ENCODE measurements around the gene EFNB1.

EFNB1 gene

GRCh38 chrX:68832516-68833447, 4.0 kb downstream of the EFNB1 start:
- H3K9me3 Mint-ChIP-seq: no peaks in the 10 kb centered on the region
- intact Hi-C loops (cut with micrococcal nuclease): loop anchor here (10.0 kb wide), 1 partner anchor 62 kb away; no protein-coding TSS in a partner anchor
- peaks cover 18% of the 10 kb centered on the region for H3K36me3 Mint-ChIP-seq (ENCODE audit: low read depth)
- H3K27me3 Mint-ChIP-seq: peaks cover 15% of the 10 kb centered on the region
- H3K4me3 Mint-ChIP-seq: no peak overlapping the region
- peaks cover 47% of the 10 kb centered on the region for H3K4me1 Mint-ChIP-seq (ENCODE audit: low read depth)
- peak overlapping the region; percentile 56 for H3K27ac Mint-ChIP-seq

- Mint-ChIP-seq H3K27ac (no peak overlapping the region), H3K36me3 (ENCODE audit: low read depth) (peaks cover 19% of the 10 kb centered on the region)
Measured at GRCh38 chrX:68833448-68833805, 4.6 kb downstream of the EFNB1 start.

GRCh38 chrX:68833855-68834331, 5.1 kb downstream of the EFNB1 start:
- Mint-ChIP-seq H3K4me3 (no peak overlapping the region), H3K9me3 (no peaks in the 10 kb centered on the region), H3K4me1 (ENCODE audit: low read depth) (peaks cover 38% of the 10 kb centered on the region), H3K27me3 (peaks cover 15% of the 10 kb centered on the region), H3K27ac (no peak overlapping the region), H3K36me3 (ENCODE audit: low read depth) (peaks cover 24% of the 10 kb centered on the region)
- intact Hi-C loops (cut with micrococcal nuclease): loop anchor here (10.0 kb wide), 1 partner anchor 61 kb away; no protein-coding TSS in a partner anchor

More at GRCh38 chrX:68833448-68833805, 4.6 kb downstream of the EFNB1 start:
- peaks cover 41% of the 10 kb centered on the region for H3K4me1 Mint-ChIP-seq (ENCODE audit: low read depth)
- H3K27me3 Mint-ChIP-seq: peaks cover 15% of the 10 kb centered on the region
- no peak overlapping the region for H3K4me3 Mint-ChIP-seq
- intact Hi-C loops (cut with micrococcal nuclease): loop anchor here (10.0 kb wide), 1 partner anchor 61 kb away; no protein-coding TSS in a partner anchor
- H3K9me3 Mint-ChIP-seq: no peaks in the 10 kb centered on the region

GRCh38 chrX:68834371-68835103, 5.7 kb downstream of the EFNB1 start:
- Mint-ChIP-seq H3K27ac (no peak overlapping the region), H3K27me3 (peaks cover 15% of the 10 kb centered on the region), H3K4me3 (no peak overlapping the region), H3K4me1 (ENCODE audit: low read depth) (peaks cover 38% of the 10 kb centered on the region), H3K9me3 (no peaks in the 10 kb centered on the region), H3K36me3 (ENCODE audit: low read depth) (peaks cover 29% of the 10 kb centered on the region)
- intact Hi-C loops (cut with micrococcal nuclease): loop anchor here (10.0 kb wide), 1 partner anchor 60 kb away; no protein-coding TSS in a partner anchor

GRCh38 chrX:68835104-68835442, 6.3 kb downstream of the EFNB1 start:
- no peaks in the 10 kb centered on the region for H3K9me3 Mint-ChIP-seq
- H3K4me1 Mint-ChIP-seq (ENCODE audit: low read depth): peaks cover 36% of the 10 kb centered on the region
- H3K27me3 Mint-ChIP-seq: peaks cover 10% of the 10 kb centered on the region
- H3K4me3 Mint-ChIP-seq: no peak overlapping the region
- peaks cover 29% of the 10 kb centered on the region for H3K36me3 Mint-ChIP-seq (ENCODE audit: low read depth)
- no peak overlapping the region for H3K27ac Mint-ChIP-seq
- intact Hi-C loops (cut with micrococcal nuclease): loop anchor here (10.0 kb wide), 1 partner anchor 60 kb away; no protein-coding TSS in a partner anchor

- Mint-ChIP-seq H3K4me3 (no peak overlapping the region), H3K27ac (no peak overlapping the region), H3K27me3 (peaks cover 7% of the 10 kb centered on the region), H3K36me3 (ENCODE audit: low read depth) (peaks cover 29% of the 10 kb centered on the region), H3K4me1 (ENCODE audit: low read depth) (peaks cover 36% of the 10 kb centered on the region), H3K9me3 (no peaks in the 10 kb centered on the region)
- intact Hi-C loops (cut with micrococcal nuclease): loop anchor here (10.0 kb wide), 1 partner anchor 59 kb away; no protein-coding TSS in a partner anchor
Measured at GRCh38 chrX:68835468-68835867, 6.6 kb downstream of the EFNB1 start.

- Mint-ChIP-seq H3K4me3 (no peak overlapping the region), H3K36me3 (ENCODE audit: low read depth) (peaks cover 43% of the 10 kb centered on the region), H3K27ac (no peak overlapping the region), H3K27me3 (peaks cover 1% of the 10 kb centered on the region), H3K9me3 (no peaks in the 10 kb centered on the region), H3K4me1 (ENCODE audit: low read depth) (peaks cover 35% of the 10 kb centered on the region)
- intact Hi-C loops (cut with micrococcal nuclease): loop anchor here (10.0 kb wide), 1 partner anchor 58 kb away; no protein-coding TSS in a partner anchor
Measured at GRCh38 chrX:68837119-68837518, 8.3 kb downstream of the EFNB1 start.

GRCh38 chrX:68838571-68838910, 9.7 kb downstream of the EFNB1 start:
- Mint-ChIP-seq H3K27ac (no peak overlapping the region), H3K36me3 (ENCODE audit: low read depth) (peaks cover 43% of the 10 kb centered on the region), H3K27me3 (no peaks in the 10 kb centered on the region), H3K9me3 (no peaks in the 10 kb centered on the region), H3K4me3 (no peak overlapping the region), H3K4me1 (ENCODE audit: low read depth) (peaks cover 41% of the 10 kb centered on the region)
- intact Hi-C loops (cut with micrococcal nuclease): loop anchor here (10.0 kb wide), 1 partner anchor 56 kb away; no protein-coding TSS in a partner anchor

- intact Hi-C loops (cut with micrococcal nuclease): loop anchor here (10.0 kb wide), 1 partner anchor 55 kb away; no protein-coding TSS in a partner anchor
- Mint-ChIP-seq H3K27ac (no peak overlapping the region), H3K9me3 (no peaks in the 10 kb centered on the region), H3K4me3 (no peak overlapping the region), H3K4me1 (ENCODE audit: low read depth) (peaks cover 33% of the 10 kb centered on the region), H3K36me3 (ENCODE audit: low read depth) (peaks cover 43% of the 10 kb centered on the region), H3K27me3 (no peaks in the 10 kb centered on the region)
Measured at GRCh38 chrX:68839771-68840170, 10.9 kb downstream of the EFNB1 start.

- Mint-ChIP-seq H3K27me3 (no peaks in the 10 kb centered on the region), H3K36me3 (ENCODE audit: low read depth) (peaks cover 43% of the 10 kb centered on the region)
- intact Hi-C loops (cut with micrococcal nuclease): no loop called here
Measured at GRCh38 chrX:68840256-68840655, 11.4 kb downstream of the EFNB1 start.

GRCh38 chrX:68841251-68842049, 12.6 kb downstream of the EFNB1 start:
- intact Hi-C loops (cut with micrococcal nuclease): no loop called here
- H3K36me3 Mint-ChIP-seq (ENCODE audit: low read depth): peaks cover 43% of the 10 kb centered on the region
- H3K27me3 Mint-ChIP-seq: no peaks in the 10 kb centered on the region

More at GRCh38 chrX:68840256-68840655, 11.4 kb downstream of the EFNB1 start:
- H3K4me3 Mint-ChIP-seq: no peak overlapping the region
- H3K9me3 Mint-ChIP-seq: no peaks in the 10 kb centered on the region
- H3K27ac Mint-ChIP-seq: no peak overlapping the region
- peaks cover 29% of the 10 kb centered on the region for H3K4me1 Mint-ChIP-seq (ENCODE audit: low read depth)

GRCh38 chrX:68842351-68842750, 13.5 kb downstream of the EFNB1 start:
- Mint-ChIP-seq H3K27ac (peak overlapping the region; percentile 54), H3K27me3 (no peaks in the 10 kb centered on the region), H3K36me3 (ENCODE audit: low read depth) (peaks cover 35% of the 10 kb centered on the region), H3K4me1 (ENCODE audit: low read depth) (peaks cover 29% of the 10 kb centered on the region), H3K9me3 (no peaks in the 10 kb centered on the region), H3K4me3 (no peak overlapping the region)
- intact Hi-C loops (cut with micrococcal nuclease): no loop called here

More at GRCh38 chrX:68841251-68842049, 12.6 kb downstream of the EFNB1 start:
- Mint-ChIP-seq H3K4me3 (no peak overlapping the region), H3K9me3 (no peaks in the 10 kb centered on the region), H3K27ac (peak overlapping the region; percentile 54), H3K4me1 (ENCODE audit: low read depth) (peaks cover 29% of the 10 kb centered on the region)
